GM18858 (cell line): ENCODE data around the gene CRACR2A.

Experiments
- ATAC-seq: cut with Tn5 transposase; IDR thresholded peaks from one replicate; pipeline ENCODE4 v1.9.1; 2021; ENCODE audit not compliant: unreplicated experiment

Gene CRACR2A

GRCh38 chr12:3725388-3726115 is 27.4 kb downstream of the CRACR2A start:
- no peak for ATAC-seq

- ATAC-seq, result no peak
Measured at GRCh38 chr12:3723916-3724805, 28.7 kb downstream of the CRACR2A start.

GRCh38 chr12:3722368-3722767 is 30.5 kb downstream of the CRACR2A start:
- ATAC-seq, result no peak

- no peak for ATAC-seq
Measured at GRCh38 chr12:3720772-3721171, 32.1 kb downstream of the CRACR2A start.

- ATAC-seq, result no peak
Measured at GRCh38 chr12:3718100-3718499, 34.8 kb downstream of the CRACR2A start.

- ATAC-seq, result no peak
Measured at GRCh38 chr12:3717283-3717898, 35.5 kb downstream of the CRACR2A start.

GRCh38 chr12:3715999-3716398 is 36.9 kb downstream of the CRACR2A start:
- ATAC-seq, result no peak

- no peak for ATAC-seq
Measured at GRCh38 chr12:3713947-3714346, 39.0 kb downstream of the CRACR2A start.

- no peak for ATAC-seq
Measured at GRCh38 chr12:3713483-3713882, 39.4 kb downstream of the CRACR2A start.

- no peak for ATAC-seq
Measured at GRCh38 chr12:3712209-3712992, 40.5 kb downstream of the CRACR2A start.

- ATAC-seq, result no peak
Measured at GRCh38 chr12:3705354-3705675, 47.6 kb downstream of the CRACR2A start.

- no peak for ATAC-seq
Measured at GRCh38 chr12:3704512-3705353, 48.2 kb downstream of the CRACR2A start.

- no peak for ATAC-seq
Measured at GRCh38 chr12:3700861-3701260, 52.0 kb downstream of the CRACR2A start.

GRCh38 chr12:3698218-3698974 is 54.5 kb downstream of the CRACR2A start:
- no peak for ATAC-seq

GRCh38 chr12:3697311-3697870 is 55.5 kb downstream of the CRACR2A start:
- no peak for ATAC-seq

GRCh38 chr12:3694673-3695072 is 58.2 kb downstream of the CRACR2A start:
- ATAC-seq, result no peak

- ATAC-seq, result no peak
Measured at GRCh38 chr12:3692616-3693365, 60.1 kb downstream of the CRACR2A start.

GRCh38 chr12:3686463-3686862 is 66.4 kb downstream of the CRACR2A start:
- no peak for ATAC-seq
